ENCODE measurements around the gene ZNF618.
"Not testable (repeated sequence)": the region's sequence is repeated elsewhere in the genome, so short reads cannot be mapped to it uniquely, and the experiment has no call there.

The ZNF618 gene

DNA sequence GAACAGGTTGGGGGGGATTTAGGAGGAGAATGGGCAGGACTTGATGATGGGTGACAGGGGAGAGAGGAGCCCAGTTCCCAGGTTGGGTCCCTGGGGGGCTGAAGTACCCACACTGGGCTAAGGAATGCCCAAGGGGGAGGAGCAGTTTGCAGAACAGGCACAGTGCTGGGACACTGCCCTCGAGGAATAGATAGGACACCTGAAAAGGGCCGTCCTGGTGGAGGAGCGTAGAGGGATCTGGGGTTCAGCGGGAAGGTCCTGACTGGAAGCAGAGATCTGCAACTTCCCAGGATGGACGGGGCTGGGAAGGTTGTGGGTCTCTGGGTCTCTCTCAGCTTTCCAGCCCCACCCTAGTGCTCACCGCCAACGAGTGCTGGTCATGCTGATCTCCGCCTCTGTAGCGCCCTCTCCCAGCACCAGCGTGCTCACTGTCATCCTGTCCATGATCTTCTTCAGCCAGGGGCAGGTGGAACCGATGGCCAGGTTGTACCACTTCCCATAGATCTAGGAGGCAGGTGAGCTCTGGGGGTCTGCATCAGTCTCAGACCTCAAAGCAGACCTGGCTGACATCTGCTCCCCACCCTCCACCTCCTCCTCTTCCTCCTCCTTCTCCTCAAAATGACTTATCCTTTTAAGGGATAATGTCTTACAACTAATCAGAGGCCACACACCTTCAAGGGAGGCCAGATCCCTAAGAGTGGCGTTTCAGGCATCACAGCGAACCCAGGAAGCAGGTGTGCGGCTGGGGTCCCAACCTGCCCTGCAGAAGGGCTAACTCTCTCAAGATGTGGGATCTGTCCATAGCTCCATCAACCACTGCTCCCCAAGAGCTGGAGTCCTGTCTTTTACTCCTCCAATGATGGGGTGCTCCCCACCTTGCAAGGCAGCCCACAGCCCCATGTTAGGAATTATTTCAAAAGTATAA lies 200.4 kb downstream of the ZNF618 start:
- in situ Hi-C loops (cut with MboI; ENCODE audit: low sequenced_read_pairs) = no loop called here

DNA sequence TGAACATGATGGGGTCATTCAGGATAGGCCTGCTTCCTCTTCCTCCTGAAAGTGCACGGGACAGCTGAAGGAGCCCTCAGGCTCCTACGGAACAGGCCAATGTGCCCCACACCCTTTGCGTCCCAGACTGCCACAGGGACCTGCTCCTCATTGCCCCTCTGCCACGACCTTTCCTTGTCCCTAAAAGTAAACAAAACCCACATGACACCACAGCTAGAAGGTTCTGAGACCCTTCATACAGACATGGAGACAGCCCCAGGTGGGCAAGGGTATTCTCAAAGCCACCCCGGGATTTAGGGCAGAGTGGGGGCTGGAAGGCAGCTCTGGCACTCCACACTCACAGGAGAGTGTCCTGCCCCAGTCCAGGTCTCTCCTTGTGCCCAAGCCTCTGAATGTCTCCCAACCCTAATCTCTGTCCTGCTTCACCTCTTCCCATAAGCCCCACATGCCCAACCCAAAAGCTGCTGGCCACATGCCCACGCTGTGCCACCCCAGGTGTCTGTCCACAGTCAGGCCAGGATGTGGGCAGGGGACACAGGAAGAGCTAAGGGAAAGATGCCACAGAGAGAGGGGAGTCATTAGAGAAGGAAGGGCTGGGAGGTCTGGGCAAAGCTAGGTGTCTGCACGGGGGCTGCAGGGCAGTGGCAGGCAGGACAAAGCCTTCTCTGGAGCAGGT lies 201.2 kb downstream of the ZNF618 start:
- in situ Hi-C loops (cut with MboI; ENCODE audit: low sequenced_read_pairs) = no loop called here

DNA sequence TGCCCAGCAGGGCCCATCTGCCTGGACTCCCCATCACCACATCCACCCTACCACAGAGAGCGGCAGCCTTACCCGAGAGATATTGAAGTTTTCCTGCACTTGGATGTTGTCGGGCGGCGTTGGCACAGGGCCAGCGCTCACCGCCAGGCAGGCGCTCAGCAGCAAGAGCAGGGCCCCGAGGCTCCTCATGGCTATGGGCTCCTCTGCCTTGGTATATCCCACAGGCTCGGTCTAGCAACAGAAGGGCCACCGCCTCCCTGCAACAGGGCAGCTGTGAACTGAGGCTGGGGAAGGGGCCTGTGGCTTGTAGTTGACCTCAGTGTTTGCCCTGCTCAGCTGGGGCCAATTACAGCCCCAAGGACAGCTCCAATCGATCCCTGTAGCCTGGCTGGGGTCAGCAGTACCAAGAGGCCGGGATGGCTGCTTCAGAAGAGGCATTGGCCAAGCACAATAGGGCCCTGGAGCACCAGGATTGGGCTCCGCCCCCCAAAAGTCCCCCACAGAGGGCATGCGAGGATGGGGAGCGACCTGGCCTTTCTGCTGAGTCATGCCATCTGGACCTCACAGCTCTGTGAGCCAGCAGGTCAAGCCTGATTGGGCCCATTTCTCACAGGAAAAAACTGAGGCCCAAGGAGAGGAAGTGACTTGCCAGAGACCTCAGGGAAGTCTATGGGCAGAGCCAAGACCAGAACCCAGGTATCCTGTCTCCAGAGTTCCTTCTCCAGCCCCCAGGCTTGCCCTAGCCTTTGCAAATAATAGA lies 202.1 kb downstream of the ZNF618 start, which contains the start of gene AMBP:
AMBP (minus strand) TSS at position 280 of the 760 bp plus-strand sequence; CDS start at position 189, 91 bp downstream.
- in situ Hi-C loops (cut with MboI; ENCODE audit: low sequenced_read_pairs) = no loop called here

DNA sequence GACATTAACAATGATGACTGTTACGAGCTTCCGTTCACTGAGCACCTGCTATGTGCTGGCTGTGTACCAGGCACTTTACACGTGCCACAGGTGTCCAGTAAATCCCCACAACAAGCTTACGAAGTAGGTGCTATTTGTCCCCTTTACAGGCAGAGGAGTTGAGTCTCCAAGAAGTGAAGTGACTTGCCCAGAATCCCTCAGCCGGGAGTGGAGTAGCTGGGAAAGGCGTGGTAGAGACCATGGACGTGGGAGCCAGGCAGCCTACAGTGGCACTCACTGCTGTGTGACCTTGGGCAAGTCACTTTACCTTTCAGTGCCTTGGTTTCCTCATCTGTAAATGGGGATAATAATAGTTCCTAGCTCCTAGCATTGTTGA lies 202.7 kb downstream of the ZNF618 start:
- in situ Hi-C loops (cut with MboI; ENCODE audit: low sequenced_read_pairs) = no loop called here

DNA sequence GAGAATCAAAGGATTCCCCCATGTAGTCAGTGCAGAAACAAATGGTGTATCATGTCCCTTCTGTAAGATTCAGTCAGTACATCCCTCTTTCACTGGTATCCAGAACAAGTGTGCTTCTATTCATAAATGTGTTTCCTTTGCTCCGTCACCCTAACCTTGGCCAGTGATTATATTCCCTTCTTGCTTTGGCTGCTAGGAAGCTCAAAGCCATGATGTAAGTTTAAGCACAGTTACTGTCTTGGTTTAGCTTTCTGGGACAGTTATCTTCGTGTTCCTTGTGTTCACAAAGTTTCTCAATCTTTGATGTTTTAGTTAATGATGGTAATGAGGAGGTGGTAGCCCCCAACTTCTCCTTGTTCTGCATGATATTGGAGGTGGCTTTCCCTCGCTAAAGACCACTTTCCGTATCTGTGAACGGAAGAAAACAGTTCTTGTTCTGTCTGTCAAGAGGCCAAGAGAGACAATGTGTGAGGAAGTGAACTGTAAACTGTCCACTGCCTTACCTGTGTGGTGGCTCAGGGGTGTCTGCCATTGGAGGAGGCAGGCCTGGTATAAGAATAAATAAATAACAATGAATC lies 204.2 kb downstream of the ZNF618 start:
- in situ Hi-C loops (cut with MboI; ENCODE audit: low sequenced_read_pairs) = no loop called here

DNA sequence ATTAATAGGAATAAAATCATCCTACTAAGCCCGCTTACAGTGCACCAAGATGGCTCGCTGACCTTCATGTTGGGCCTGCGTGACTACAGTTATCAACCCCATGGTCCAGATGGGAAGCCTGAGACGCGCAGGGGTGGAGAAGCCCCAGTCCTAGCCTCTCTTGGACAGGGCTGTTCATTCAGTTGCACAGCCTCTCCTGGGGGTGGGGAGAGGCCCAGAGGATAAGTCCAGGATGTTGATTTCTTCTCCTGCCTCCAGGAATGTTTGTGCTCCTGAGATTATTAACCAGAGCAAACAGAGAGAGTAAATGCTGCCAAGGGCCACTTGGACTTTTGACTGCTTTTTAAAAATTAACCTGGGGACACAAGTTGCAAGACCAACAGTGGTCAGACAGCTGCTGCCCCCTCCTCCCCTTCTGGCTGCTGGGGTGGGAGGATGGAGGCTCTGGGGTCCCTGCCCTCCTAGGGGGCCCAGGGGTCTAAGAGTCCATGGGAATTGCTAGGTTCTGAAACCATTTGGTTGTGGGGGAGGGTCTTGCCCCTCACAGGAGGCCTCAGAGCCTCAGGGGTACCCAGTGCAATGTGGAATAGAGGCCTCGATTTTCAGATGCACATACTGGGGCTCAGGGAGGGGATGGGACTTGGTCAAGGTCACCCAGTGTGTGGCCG lies 204.8 kb downstream of the ZNF618 start:
- in situ Hi-C loops (cut with MboI; ENCODE audit: low sequenced_read_pairs) = no loop called here

DNA sequence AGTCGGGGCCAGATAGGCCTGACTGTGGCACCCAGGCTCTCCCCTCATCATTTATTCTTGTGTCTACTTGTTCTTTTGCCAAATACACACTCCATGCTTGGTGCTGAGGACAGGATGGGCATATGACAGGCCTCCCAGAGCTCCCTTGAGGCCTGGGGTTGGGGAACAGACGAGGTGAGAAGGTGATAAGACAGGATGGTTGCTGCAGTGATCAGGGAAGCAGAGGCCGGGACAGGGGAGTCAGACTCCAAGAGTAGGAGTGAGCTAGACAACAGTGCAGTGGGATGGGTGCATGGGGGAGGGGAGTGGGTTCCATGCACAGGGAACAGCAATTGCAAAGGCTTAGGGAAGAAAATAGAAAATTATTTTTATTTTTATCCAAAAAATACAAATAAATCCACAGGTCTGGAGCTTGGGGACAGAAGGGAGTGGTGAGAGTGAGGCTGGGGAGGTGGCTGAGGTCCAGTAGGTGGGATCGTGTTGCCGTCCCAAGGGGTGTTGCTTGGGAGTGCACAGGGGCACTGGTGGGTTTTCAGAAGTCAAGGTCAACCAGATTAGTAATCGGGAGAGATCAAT lies 205.4 kb downstream of the ZNF618 start:
- in situ Hi-C loops (cut with MboI; ENCODE audit: low sequenced_read_pairs) = no loop called here

DNA sequence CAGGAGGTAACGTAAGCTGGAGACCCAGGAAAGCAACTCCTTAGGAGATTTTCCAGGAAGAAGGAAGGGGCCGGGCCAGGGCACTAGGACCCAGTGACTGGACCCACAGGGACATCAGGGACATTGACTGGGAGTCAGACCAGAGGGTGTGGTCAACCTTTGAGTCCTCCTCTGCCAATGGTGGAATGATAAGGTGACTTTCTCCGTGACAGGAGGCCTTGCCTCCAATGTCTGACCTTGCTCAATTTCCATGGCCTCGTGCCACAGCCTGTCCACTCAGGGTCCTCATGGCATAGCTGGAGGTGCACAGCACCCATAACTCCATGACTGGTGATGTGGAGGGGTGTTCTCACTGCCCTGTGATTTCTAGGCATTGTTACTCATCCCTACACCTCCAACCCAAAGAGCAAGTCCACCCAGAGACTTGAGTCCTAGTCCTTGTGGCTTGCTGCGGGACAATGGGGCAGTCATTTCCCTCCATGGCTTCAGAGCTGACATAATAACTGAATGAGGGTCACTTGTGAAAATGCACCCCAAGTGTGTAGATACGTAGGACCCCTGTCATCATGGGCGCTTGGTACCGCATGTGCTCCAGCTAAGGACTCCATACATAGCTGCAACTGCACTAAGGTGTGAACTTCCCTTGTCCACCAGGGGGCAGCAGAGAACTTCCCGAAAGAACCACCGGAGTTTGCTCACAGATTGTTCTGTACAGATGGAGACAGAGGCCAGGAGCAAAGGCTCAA lies 206.1 kb downstream of the ZNF618 start:
- in situ Hi-C loops (cut with MboI; ENCODE audit: low sequenced_read_pairs) = no loop called here

DNA sequence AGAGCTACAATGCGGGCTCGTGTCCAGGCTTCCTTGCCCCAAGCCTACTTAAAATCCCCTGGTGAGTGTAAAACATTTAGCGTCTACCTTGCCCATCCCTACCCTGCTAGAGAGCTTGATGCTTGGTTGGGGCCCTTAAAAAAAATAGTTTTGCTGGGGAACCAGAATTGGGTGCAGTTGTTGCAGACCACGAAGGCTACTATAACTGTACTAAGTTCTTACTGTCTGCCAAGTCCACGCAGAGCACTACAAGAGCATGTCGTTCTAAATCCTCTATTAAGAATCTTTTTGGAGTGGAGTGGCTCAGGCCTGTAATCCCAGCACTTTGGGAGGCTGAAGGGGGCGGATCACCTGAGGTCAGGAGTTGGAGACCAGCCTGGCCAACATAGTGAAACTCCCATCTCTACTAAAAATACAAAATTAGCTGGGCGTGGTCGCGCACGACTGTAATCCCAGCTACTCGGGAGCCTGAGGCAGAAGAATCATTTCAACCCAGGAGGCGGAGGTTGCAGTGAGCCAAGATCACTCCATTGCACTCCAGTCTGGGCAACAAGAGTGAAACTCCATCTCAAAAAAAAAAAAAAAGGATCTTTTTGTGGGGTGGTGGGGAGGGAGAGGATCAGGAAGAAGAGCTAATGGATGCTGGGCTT lies 206.8 kb downstream of the ZNF618 start:
- in situ Hi-C loops (cut with MboI; ENCODE audit: low sequenced_read_pairs) = not testable (repeated sequence)

DNA sequence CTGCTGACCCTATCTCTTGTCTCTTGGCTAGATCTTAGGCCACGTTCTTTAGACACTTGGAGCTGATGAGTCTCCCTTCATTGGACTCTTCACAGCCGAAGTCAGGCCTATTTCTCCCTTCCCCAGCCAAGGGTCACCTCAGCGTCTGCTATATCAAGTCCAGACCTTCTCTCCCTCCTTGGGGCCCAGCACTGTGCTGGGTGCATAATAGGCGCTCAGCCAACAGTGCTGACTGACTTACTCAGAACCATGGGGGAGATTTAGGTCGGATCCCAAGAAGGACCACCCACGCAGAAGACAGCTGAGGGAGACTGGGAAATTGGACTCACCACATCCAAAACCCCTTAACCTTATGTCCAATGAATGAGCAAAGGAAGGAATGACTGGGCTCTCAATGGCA lies 207.6 kb downstream of the ZNF618 start:
- in situ Hi-C loops (cut with MboI; ENCODE audit: low sequenced_read_pairs) = no loop called here

DNA sequence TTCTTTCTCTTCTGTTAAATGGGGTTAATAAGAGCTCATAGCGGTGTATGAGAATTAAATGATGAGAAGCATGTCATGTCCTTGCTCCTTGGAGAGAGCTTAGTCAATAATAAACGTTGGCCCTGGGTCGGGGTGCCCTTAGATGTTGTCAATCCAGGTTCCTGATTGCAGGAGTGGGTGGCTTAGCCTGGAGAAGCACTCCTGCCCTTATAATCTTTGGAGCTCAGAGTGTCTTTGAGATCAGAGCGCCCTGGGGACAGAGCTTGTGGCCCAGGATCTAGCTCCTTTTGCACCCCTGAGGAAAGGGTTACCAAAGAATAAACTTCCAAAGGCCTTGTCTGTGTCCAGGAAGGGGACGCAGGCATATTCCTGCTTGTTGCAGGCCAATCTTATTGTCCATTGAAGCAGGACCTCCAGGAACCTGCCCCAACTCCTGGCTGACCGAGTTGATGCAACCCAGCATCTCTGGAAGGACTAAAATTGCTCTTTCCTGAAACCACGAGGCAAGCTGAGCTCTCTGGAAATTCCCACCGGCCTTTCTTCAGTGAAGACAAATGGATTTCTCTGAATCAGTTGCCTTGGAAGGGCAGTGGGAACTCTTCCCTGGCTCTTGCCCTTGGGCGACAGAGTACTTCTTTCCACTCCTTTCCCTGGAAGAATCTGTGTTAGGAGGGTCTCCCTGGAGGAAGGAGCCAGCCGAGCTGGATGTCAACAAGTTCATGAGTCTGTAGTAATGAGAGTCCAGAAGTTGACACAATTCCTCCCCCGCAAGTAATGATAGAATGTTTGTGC lies 208.4 kb downstream of the ZNF618 start:
- in situ Hi-C loops (cut with MboI; ENCODE audit: low sequenced_read_pairs) = no loop called here

DNA sequence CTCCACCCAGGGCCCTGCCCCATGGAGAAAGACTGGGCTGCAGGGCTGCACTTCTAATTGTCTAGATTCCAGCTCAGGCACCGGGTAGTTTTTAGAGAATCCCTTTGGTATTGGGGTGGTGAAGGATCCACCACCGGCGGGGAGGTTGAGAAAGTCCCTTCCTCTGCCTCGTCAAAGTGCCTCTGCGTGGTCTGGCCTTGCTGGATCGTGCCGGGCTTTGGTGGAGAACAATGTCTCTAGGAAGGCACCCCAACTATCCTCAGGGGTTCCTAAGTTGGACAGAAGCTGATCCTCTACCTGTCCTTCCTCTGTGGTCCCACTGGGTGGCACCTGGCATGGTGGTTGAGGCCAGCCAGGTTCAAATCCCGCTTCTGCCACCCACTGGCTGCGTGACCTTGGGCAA lies 209.3 kb downstream of the ZNF618 start:
- in situ Hi-C loops (cut with MboI; ENCODE audit: low sequenced_read_pairs) = no loop called here

DNA sequence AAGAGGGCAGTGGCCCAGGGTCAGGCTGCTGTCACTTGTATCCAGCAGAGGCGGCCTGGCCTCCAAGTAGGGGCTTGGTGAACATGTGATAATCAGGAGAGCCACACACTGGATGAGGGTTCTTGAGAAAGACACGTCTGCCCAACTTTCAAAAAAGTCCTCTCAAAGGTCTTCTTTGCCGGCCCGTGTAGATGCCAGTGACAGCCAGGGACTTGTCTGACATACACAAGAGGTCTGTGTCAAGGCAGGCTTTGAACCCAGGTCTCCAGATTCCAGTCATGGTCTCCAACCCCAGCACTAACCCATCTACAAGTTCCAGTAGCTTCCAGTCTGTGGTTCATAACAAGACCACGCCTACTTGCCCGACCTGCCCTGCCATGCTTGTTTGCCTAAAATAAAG lies 209.9 kb downstream of the ZNF618 start:
- in situ Hi-C loops (cut with MboI; ENCODE audit: low sequenced_read_pairs) = no loop called here

DNA sequence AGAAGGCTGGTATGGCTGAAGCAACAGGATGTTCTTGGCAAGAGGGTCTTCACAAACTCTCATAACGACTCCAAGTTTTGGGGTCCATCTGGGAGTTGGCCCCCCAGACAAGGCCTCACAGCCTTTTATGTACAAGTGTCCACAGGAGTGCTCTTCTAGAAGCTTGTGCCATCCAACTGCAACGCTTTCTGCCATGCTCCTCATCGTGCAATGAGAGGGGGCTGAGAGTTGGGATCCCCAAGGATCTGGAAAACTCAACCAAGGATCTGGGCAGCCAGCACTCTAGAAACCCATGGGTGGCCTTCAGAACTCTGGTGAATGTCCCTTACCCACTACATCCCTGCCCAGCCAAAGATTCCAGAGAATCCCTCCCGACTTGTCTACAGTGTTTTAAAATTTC lies 210.5 kb downstream of the ZNF618 start:
- in situ Hi-C loops (cut with MboI; ENCODE audit: low sequenced_read_pairs) = no loop called here

DNA sequence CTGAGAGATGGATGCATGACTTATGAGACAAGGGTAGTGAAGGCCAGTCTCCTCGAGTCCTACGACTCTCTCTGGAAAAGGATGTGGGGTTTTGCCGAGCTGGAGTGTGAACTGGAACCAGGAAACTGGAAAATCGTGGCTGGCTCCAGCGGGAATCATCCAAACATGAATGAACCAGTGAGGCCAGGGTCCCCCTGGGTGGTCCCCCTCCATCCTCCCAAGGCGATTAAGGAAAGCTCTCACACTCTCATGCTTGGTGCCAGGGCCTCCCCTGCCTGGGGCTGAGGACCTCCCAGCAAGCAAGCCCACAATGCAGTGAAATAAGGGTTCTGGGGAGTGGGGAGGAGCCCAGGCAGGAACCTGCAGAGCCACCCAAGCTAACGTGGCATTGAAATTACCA lies 211.6 kb downstream of the ZNF618 start:
- in situ Hi-C loops (cut with MboI; ENCODE audit: low sequenced_read_pairs) = no loop called here

DNA sequence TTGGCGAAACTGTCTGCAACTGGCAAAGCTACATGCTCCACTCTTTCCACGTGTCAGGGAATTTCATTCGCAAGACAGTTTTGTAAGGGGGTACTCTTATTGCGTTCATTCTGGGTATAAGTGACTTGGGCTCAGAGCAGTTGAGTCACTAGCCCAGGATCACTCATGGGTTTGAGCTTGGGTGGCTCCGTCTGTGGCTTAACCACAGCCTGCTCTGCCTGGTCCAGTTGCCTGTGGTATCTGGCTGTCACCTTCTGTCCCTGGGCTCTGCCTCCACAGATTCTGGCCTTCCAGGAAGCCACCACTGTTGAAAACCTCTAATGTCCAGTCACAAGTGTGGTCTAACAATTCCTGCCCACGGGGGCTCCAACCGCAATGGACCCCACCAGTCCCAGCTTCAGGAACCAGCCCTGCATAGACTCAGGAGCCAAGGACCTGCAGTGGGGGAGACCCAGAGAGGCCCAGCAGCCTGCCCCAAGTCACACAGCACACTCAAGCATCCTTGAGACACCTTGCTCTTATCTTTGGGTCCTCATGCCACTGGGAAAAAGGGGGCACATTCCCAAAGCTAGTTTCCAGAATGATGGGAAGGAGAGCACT lies 212.6 kb downstream of the ZNF618 start:
- in situ Hi-C loops (cut with MboI; ENCODE audit: low sequenced_read_pairs) = no loop called here

DNA sequence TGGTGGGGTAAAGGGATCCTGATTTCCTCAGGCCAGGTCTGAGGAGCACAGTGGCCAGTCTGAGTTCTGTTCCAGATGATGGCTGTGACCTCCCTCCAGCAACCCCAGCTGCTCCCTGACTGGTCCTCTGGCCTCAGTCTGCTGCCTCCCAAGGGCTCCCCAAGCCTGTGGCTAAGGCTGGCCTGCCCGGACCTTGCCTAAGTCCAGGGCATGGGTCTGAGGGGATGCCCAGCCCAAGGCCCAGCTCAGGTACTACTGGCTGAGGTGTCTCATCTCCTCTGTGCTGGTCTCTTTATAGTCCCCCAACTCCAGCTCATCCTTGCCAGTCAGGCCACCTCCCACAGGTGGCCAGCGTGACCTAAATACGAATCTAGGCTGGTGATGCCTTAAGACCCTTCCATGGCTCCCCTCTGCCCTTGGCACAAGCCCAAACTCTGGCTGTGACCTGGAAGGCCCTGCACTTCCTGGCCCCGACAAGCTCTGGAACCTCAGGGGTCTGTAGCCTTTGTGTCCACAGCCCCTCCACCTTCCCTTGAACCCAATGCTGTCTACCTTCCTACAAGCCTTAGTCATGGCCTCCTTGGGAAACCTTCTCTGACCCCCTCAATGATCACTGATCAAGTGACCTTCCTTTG lies 213.2 kb downstream of the ZNF618 start:
- in situ Hi-C loops (cut with MboI; ENCODE audit: low sequenced_read_pairs) = no loop called here
